Germinal center (tissue), 1 donor: ENCODE measurements around the gene PARD3.

ENCODE experiments used
- DNase-seq: peaks from one replicate; pipeline ENCODE4 v3.0.0; 2012; ENCODE audit warnings: mixed read lengths, low spot score

PARD3 gene

DNA sequence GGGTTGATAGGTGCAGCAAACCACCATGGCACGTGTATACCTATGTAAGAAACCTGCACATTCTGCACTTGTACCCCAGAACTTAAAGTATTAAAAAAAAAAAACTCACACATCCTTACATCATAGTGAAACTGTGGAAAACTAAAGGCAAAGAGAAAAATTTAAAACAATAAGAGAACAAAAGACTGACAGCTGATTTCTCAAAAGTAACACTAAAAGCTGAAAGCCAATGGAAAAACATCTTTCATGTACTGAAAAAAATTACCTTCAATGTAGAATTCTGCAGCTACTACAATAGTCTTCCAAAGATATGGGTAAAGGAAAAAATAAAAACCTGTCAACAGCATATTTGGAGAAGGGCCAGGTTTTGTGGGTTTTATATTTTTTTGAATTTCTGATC is 751.5 kb downstream of the PARD3 start:
- no peak for DNase-seq

DNA sequence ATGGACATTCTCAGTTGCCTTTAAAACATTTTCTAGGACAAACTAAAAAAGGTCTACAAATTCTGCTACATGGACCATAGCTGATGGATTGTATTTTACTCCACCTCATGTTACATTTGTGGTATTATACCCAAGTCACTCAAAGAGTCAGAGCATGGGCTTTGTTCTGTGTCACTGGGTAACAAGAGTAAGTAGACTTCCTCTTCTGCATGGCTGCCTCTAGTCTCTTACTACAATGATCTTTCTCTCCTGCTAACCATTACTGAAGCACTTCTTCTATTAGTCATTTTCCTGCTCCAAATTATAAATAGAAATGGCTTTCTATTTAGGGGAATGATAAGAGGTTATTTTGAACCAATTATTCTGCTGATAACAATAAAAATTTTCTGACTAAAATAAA is 753.3 kb downstream of the PARD3 start:
- no peak for DNase-seq
